SK-N-MC (cell line): Measurements from ENCODE around the gene USP19.
A peak's percentile ranks its signal among the peaks of the same experiment; 100 is the strongest.

ENCODE experiments used
- DNase-seq: peaks from one replicate; pipeline ENCODE4 v3.0.0-alpha.2; 2011; ENCODE audit warnings: low read depth, low spot score
- H3K27ac ChIP-seq: fragments of 200-600 bp; sonication (generic); 2 replicates; pipeline ENCODE4 v1.5.1; 2016; ENCODE audit warnings: mixed run types
- H3K36me3 ChIP-seq: fragments of 200-600 bp; sonication (generic); 2 replicates; pipeline ENCODE4 v1.6.1; 2017; ENCODE audit warnings: antibody characterized with exemption, low read length, mixed read lengths; ENCODE audit not compliant: insufficient read depth
- H3K4me3 ChIP-seq: fragments of 200-600 bp; sonication (generic); 2 replicates; pipeline ENCODE4 v1.5.1; 2016
- H3K9ac ChIP-seq: fragments of 200-600 bp; sonication (generic); 2 replicates; pipeline ENCODE4 v1.8.0; 2017; ENCODE audit warnings: mixed run types, mixed read lengths; ENCODE audit not compliant: insufficient read length
- H3K9me3 ChIP-seq: fragments of 200-600 bp; sonication (generic); 2 replicates; pipeline ENCODE4 v1.6.1; 2017; ENCODE audit warnings: low read depth, mild to moderate bottlenecking, antibody characterized with exemption, low read length, moderate library complexity, mixed read lengths
- EZH2 ChIP-seq: fragments of 200-600 bp; sonication (generic); IDR thresholded peaks from one replicate; pipeline ENCODE4 v1.6.1; 2017; ENCODE audit warnings: antibody characterized with exemption
- FOXP2 ChIP-seq: optimal IDR thresholded peaks from 2 replicates; pipeline ENCODE3; 2011; ENCODE audit warnings: mild to moderate bottlenecking, moderate library complexity; ENCODE audit not compliant: insufficient read depth; ENCODE audit errors: extremely low read length, control extremely low read depth
- POLR2AphosphoS5 ChIP-seq: IDR thresholded peaks from 2 replicates; pipeline ENCODE4 v1.6.1; 2012; ENCODE audit warnings: mild to moderate bottlenecking, low read depth, low read length, borderline replicate concordance

USP19 gene, protein sequence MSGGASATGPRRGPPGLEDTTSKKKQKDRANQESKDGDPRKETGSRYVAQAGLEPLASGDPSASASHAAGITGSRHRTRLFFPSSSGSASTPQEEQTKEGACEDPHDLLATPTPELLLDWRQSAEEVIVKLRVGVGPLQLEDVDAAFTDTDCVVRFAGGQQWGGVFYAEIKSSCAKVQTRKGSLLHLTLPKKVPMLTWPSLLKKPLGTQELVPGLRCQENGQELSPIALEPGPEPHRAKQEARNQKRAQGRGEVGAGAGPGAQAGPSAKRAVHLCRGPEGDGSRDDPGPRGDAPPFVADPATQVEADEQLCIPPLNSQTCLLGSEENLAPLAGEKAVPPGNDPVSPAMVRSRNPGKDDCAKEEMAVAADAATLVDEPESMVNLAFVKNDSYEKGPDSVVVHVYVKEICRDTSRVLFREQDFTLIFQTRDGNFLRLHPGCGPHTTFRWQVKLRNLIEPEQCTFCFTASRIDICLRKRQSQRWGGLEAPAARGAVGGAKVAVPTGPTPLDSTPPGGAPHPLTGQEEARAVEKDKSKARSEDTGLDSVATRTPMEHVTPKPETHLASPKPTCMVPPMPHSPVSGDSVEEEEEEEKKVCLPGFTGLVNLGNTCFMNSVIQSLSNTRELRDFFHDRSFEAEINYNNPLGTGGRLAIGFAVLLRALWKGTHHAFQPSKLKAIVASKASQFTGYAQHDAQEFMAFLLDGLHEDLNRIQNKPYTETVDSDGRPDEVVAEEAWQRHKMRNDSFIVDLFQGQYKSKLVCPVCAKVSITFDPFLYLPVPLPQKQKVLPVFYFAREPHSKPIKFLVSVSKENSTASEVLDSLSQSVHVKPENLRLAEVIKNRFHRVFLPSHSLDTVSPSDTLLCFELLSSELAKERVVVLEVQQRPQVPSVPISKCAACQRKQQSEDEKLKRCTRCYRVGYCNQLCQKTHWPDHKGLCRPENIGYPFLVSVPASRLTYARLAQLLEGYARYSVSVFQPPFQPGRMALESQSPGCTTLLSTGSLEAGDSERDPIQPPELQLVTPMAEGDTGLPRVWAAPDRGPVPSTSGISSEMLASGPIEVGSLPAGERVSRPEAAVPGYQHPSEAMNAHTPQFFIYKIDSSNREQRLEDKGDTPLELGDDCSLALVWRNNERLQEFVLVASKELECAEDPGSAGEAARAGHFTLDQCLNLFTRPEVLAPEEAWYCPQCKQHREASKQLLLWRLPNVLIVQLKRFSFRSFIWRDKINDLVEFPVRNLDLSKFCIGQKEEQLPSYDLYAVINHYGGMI (N-terminal part only)

DNA sequence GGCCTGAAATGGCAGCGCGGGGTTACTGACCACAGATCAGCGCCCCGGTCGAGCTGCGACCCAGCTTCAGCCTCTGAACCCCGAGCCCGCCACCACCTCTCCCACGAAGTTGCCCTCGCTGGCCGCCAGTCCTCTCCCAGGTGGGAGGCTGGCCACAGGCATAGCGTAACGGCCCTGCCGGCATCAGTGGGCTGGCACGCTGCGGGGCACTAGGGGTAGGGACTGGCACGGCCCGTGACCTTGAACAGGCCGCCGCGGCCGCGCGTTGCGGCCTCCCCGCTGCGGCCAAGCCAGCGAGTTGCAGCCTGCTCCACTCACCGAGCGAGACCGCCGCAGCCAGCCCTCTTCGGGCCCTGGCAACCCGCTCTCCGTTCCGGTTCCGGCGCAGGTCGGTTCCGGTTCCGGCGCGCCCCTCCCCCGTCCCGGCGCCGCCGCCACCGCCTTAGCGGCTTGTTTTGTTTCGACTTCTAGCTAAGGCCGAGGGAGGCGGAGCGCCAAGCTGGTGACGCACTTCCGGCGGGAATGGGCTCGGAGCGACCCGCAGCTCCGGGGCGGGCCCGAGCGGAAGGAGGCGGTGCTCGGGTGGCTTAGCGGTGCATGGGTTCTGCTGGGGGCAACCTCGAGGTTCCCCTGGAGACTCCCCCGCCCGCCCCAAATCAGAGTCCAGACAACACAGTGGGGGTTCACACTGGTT lies at the start of gene USP19:
TSS of gene USP19 (minus strand) at position 386 of the 694 bp plus-strand sequence. CDS start 1,678 bp downstream, outside the sequence.
- peaks cover 15% of the 10 kb centered on the region; the same call in 1 of the 2 replicates for H3K36me3 ChIP-seq
- H3K4me3 ChIP-seq = peak within 1 kb of the TSS; percentile 78
- H3K9ac ChIP-seq = peak within 1 kb of the TSS; percentile 89
- no peaks in the 10 kb centered on the region for H3K9me3 ChIP-seq
- peak within 1 kb of the TSS; percentile 91 for H3K27ac ChIP-seq
- no peak for DNase-seq
- TF ChIP-seq POLR2AphosphoS5 (peak; percentile 82), EZH2 (no peak)

DNA sequence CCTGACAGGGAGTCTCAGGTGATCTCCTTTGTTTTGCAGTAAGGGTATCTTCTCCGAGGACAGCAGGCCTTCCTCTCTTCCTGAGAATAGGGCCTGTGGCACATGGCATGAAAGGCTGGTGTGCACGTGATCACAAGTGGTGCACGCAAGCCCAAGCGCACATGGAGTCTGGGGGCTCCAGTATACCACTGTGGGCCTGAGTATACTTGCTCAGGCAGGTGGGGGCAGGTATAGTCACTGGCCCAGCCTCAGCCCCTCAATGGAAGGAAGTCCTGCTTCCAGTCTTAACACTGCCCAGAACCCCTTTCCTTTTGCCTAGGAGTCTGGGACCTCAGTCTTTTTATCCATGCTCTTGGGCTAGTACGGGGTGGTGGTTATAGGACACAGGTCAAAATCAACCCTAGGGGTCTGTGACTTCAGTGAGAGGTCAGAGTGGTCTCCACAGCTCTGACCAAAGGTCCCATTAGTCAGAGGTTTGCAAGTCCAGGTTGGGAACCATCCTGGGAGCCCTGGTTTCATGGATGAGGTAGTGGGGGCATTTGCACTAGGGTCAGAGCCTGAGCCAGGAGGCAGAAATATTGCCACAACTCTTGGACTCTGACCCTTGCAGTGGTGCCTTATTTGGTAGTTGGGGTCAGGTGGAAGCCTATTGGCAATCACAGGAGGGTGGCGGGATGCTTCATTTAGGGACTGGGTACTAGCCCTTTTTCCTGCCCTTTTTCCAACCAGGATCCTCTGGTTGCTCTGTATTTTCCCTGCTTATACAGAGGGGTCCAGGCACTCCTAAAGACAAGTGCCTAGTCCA lies 46.3 kb upstream of the USP19 start:
- TF ChIP-seq FOXP2 (no peak), POLR2AphosphoS5 (no peak), EZH2 (no peak)
- H3K9me3 ChIP-seq = no peaks in the 10 kb centered on the region
- peaks cover 5% of the 10 kb centered on the region; the same call in 1 of the 2 replicates for H3K36me3 ChIP-seq
- no peak overlapping the region for H3K9ac ChIP-seq
- no peak overlapping the region for H3K27ac ChIP-seq
- no peak for DNase-seq
- peak overlapping the region; percentile 76 for H3K4me3 ChIP-seq

DNA sequence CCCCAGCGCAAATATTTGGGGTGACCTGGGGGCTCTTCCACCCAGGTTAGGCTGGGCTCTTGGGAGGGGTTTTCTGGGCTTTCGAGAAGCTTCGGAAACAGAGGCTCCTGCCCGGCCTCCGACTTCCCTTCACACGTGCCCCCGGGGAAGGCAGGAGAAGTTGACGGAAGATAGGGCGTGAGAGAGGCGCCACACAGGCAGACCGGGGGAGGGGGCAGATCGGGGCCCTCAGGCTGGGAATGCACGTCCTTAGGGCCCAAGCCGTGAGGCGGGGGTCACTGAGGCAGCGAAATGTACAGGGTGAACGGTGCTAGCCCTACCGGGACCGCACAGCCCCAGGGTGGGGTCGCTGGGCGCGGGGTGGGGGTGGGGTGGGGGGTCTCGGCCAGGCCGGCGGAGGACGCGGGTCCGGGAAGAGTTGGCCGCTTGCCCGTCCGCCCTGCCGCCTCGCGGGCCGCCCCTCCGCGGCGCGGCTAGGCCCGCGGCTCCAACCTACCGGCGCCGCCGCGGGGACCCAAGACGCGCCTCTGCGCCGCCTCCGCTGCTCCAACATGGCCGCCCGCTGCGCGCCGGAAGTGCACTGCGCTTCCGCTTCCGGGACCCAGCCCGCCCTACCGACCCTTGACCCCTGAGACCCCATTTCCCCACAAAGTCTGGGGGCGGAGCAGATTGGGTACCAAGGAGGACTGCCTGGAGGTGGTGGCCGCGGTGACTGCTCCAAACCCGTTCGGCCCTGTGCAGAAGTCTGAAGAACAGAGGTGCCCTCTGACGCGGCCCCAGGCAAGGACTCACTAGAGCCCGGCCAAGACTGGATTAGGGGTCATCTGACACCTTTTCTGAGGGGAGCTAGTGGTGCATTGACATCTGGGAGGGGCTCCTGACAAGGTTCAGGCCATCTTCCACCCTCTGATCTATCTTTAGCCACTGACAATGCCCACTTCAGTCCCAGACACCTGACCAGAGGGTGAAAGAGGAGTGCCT lies 45.4 kb upstream of the USP19 start, which contains the start of gene CCDC71:
TSS of gene CCDC71 (minus strand) at position 561 of the 981 bp plus-strand sequence. CDS start 2,123 bp downstream, outside the sequence.
- peak within 1 kb of the TSS; percentile 82 for H3K9ac ChIP-seq
- H3K4me3 ChIP-seq = peak within 1 kb of the TSS; percentile 76
- TF ChIP-seq EZH2 (no peak), POLR2AphosphoS5 (peak; percentile 72)
- H3K9me3 ChIP-seq = no peaks in the 10 kb centered on the region
- peaks cover 5% of the 10 kb centered on the region; the same call in 1 of the 2 replicates for H3K36me3 ChIP-seq
- DNase-seq = no peak
- H3K27ac ChIP-seq = peak within 1 kb of the TSS; percentile 57; the same call in 1 of the 2 replicates

DNA sequence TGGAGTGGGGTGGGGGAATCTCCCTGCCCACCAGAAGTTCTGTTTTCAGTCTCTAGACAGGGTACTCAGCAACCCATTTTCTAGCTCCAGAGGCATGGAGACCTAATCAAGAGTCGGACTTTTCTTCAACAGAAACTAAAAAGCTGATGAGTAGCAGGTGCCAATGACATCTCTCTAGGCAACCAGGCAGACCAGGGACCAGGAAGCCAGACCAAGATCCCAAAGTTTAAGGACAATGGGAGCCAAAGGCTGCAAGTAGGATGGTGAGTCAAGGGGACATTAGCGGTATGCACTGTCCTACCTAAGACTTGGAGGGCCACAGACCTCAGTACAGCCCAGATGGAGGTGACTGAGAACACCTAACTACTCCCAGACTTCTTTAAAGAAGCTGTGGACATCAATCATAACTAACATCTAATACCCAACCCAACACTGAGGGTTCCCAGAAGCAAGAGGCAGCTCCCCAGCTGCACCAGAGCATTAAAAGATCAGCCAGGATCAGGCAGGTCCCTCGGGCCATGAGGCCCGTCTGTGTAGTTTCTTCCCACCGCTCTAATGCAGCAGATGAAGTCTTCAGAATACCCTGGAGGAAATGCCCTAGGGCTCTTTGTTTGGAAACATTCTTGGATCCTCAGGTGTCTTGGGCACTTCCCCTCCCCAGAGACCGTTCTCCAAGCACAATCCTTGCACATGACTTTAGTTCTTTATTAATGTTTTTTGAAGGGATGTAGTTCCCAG lies 44.5 kb upstream of the USP19 start:
- TF ChIP-seq EZH2 (no peak), POLR2AphosphoS5 (no peak), FOXP2 (no peak)
- DNase-seq = no peak
- Histone ChIP-seq H3K27ac (peak overlapping the region; percentile 57; the same call in 1 of the 2 replicates), H3K4me3 (peak overlapping the region; percentile 76), H3K9me3 (no peaks in the 10 kb centered on the region), H3K9ac (peak overlapping the region; percentile 82), H3K36me3 (peaks cover 5% of the 10 kb centered on the region; the same call in 1 of the 2 replicates)

DNA sequence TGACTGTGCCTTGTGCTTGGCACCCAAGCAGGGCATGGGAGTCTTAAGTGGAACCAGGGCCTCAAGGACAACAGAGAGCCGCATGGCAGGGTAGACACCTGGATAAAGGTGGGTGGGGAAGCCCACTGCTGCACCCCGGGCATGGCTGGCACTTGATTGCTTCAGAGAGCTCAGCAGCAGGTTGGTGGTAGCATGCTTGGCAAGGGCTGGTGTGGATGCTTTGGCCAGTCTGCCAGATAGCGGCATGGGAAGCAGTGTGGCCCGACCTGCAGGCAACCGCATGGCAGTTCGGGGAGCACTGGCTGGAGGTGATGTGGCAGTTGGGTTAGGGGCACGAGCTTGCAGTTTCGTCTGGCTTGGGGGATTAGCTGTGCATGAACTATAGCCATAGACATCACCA lies 43.0 kb upstream of the USP19 start:
- no peak for DNase-seq
- Histone ChIP-seq H3K27ac (no peak overlapping the region), H3K9ac (no peak overlapping the region), H3K9me3 (no peaks in the 10 kb centered on the region), H3K4me3 (no peak overlapping the region), H3K36me3 (peaks cover 5% of the 10 kb centered on the region; the same call in 1 of the 2 replicates)
- TF ChIP-seq EZH2 = no peak
- TF ChIP-seq POLR2AphosphoS5 = no peak
- no peak for TF ChIP-seq FOXP2
